PC-3 (cell line): ENCODE data around the gene ADAM29. TPM values are rescaled to one million over a fixed set of nuclear protein-coding genes. Genes with fewer than 3 reads are reported as not detected.

Experiments
- ATAC-seq: fragments of 200-7000 bp; cut with Tn5 transposase; 2 replicates; pipeline ENCODE4 v1.9.1; 2020; ENCODE audit warnings: mild to moderate bottlenecking, moderate library complexity
- BruUV-seq: library from RNA; stranded (reverse); fragments of 400-500 nt; replicated peaks from 2 replicates; lab custom pipeline; 2021; lab: Mats Ljungman, UMichigan
- CTCF ChIA-PET: fragments of 300-600 bp; sonication (Branson Sonifier 250); formaldehyde crosslinking; loops from one replicate; lab custom pipeline; 2022; ENCODE audit warnings: antibody characterized with exemption; lab: Charles Lee
- POLR2A ChIA-PET: fragments of 300-600 bp; sonication (Branson Sonifier 250); formaldehyde crosslinking; loops from one replicate; lab custom pipeline; 2022; ENCODE audit warnings: antibody characterized with exemption; ENCODE audit not compliant: unreplicated experiment; lab: Charles Lee
- DNase-seq: peaks from one replicate; pipeline ENCODE4 v3.0.0-alpha.2; 2015
- H2AFZ ChIP-seq: fragments of 300-600 bp; sonication (generic); 2 replicates; pipeline ENCODE4 v1.6.0; 2016; ENCODE audit warnings: antibody characterized with exemption, low read length
- H3F3A ChIP-seq: fragments of 300-600 bp; sonication (generic); one replicate; pipeline ENCODE4 v1.6.0; 2017; ENCODE audit warnings: antibody characterized with exemption, low read length, control low read depth, mild to moderate bottlenecking; ENCODE audit not compliant: unreplicated experiment
- H3K27ac ChIP-seq: fragments of 300-600 bp; sonication (generic); 2 replicates; pipeline ENCODE4 v1.5.1; 2016; ENCODE audit warnings: mild to moderate bottlenecking, low read length
- H3K27me3 ChIP-seq: fragments of 300-600 bp; sonication (generic); 2 replicates; pipeline ENCODE4 v1.6.1; 2016; ENCODE audit warnings: low read length, mixed read lengths
- H3K36me3 ChIP-seq: fragments of 300-600 bp; sonication (generic); 2 replicates; pipeline ENCODE4 v1.6.1; 2016; ENCODE audit warnings: low read depth, mixed run types, low read length, mixed read lengths
- H3K4me1 ChIP-seq: fragments of 300-600 bp; sonication (generic); 2 replicates; pipeline ENCODE4 v1.5.1; 2016; ENCODE audit warnings: low read length; ENCODE audit not compliant: insufficient read depth
- H3K4me2 ChIP-seq: fragments of 300-600 bp; sonication (generic); 2 replicates; pipeline ENCODE4 v1.6.0; 2016; ENCODE audit warnings: low read length
- H3K4me3 ChIP-seq: fragments of 300-600 bp; sonication (generic); 2 replicates; pipeline ENCODE4 v1.5.1; 2016; ENCODE audit warnings: mild to moderate bottlenecking, low read length, mixed read lengths
- H3K79me2 ChIP-seq: fragments of 300-600 bp; sonication (generic); 2 replicates; pipeline ENCODE4 v1.6.1; 2017; ENCODE audit warnings: low read length, mixed read lengths
- H3K9ac ChIP-seq: fragments of 300-600 bp; sonication (generic); 2 replicates; pipeline ENCODE4 v1.6.0; 2016; ENCODE audit warnings: mild to moderate bottlenecking, low read length
- H3K9me2 ChIP-seq: fragments of 300-600 bp; sonication (generic); replicated peaks from 2 replicates; pipeline ENCODE4 v1.6.1; 2016; ENCODE audit warnings: mixed run types, low read length, mixed read lengths
- H3K9me3 ChIP-seq: fragments of 300-600 bp; sonication (generic); 2 replicates; pipeline ENCODE4 v1.6.1; 2016; ENCODE audit warnings: low read length, mixed read lengths
- H4K20me1 ChIP-seq: fragments of 300-600 bp; sonication (generic); 2 replicates; pipeline ENCODE4 v1.6.1; 2016; ENCODE audit warnings: low read length, mixed read lengths
- CTCF ChIP-seq: fragments of 300-600 bp; sonication (generic); conservative IDR thresholded peaks from 2 replicates; pipeline ENCODE4 v1.5.1; 2017; ENCODE audit warnings: antibody characterized with exemption, low read depth, mild to moderate bottlenecking, low read length
- EZH2 ChIP-seq: fragments of 300-600 bp; sonication (generic); IDR thresholded peaks from one replicate; pipeline ENCODE4 v1.6.1; 2017; ENCODE audit warnings: antibody characterized with exemption, mild to moderate bottlenecking, low read length; ENCODE audit not compliant: unreplicated experiment
- EZH2phosphoT487 ChIP-seq: fragments of 300-600 bp; sonication (generic); IDR thresholded peaks from 2 replicates; pipeline ENCODE4 v1.6.1; 2018; ENCODE audit warnings: mild to moderate bottlenecking, antibody characterized with exemption, low read length, borderline replicate concordance
- intact Hi-C: fragments of 100-400 bp; cut with micrococcal nuclease; formaldehyde crosslinking; loops from 2 replicates; pipeline ENCODE4 v1.9.0; 2023
- total RNA-seq: library from RNA; depleted of rRNA; stranded (reverse); fragments of >200 nt; gene quantifications from 2 replicates; pipeline ENCODE4 v1.2.3, GENCODE V29; 2014

The ADAM29 gene
- total RNA-seq, 1 experiment from 2014 or later = not detected

GRCh38 chr4:174940002-174940401, 21.8 kb downstream of the ADAM29 start:
- no peak for DNase-seq
- no peaks in the 10 kb centered on the region for H3K79me2 ChIP-seq
- H3K9me3 ChIP-seq = no peaks in the 10 kb centered on the region
- H3K9ac ChIP-seq = no peak overlapping the region
- no peaks in the 10 kb centered on the region for H3K36me3 ChIP-seq
- ChIA-PET POLR2A (no interaction called here), CTCF (no interaction called here)
- no peaks in the 10 kb centered on the region for H3K4me1 ChIP-seq
- TF ChIP-seq EZH2 = no peak
- TF ChIP-seq CTCF = no peak
- TF ChIP-seq EZH2phosphoT487 = no peak
- H3F3A ChIP-seq = no peaks in the 10 kb centered on the region
- no peak overlapping the region for H3K27ac ChIP-seq
- no peak overlapping the region for H2AFZ ChIP-seq
- BruUV-seq = no TSS peak
- no peak overlapping the region for H3K4me2 ChIP-seq
- no peak for ATAC-seq
- H3K27me3 ChIP-seq = no peaks in the 10 kb centered on the region
- H3K9me2 ChIP-seq = no peaks in the 10 kb centered on the region
- intact Hi-C loops = no loop called here
- H4K20me1 ChIP-seq = no peaks in the 10 kb centered on the region
- H3K4me3 ChIP-seq = no peak overlapping the region

- H3K9ac ChIP-seq = no peak overlapping the region
- no peaks in the 10 kb centered on the region for H3K9me2 ChIP-seq
- H2AFZ ChIP-seq = no peak overlapping the region
- no peaks in the 10 kb centered on the region for H3K27me3 ChIP-seq
- no peaks in the 10 kb centered on the region for H3F3A ChIP-seq
- no peaks in the 10 kb centered on the region for H3K79me2 ChIP-seq
- no peak overlapping the region for H3K4me2 ChIP-seq
- ATAC-seq (no peak), DNase-seq (no peak)
- ChIA-PET POLR2A (no interaction called here), CTCF (no interaction called here)
- no peak overlapping the region for H3K27ac ChIP-seq
- H4K20me1 ChIP-seq = no peaks in the 10 kb centered on the region
- intact Hi-C loops = no loop called here
- H3K4me3 ChIP-seq = no peak overlapping the region
- no peaks in the 10 kb centered on the region for H3K36me3 ChIP-seq
- H3K4me1 ChIP-seq = no peaks in the 10 kb centered on the region
- no peak for TF ChIP-seq CTCF
- TF ChIP-seq EZH2phosphoT487 = no peak
- TF ChIP-seq EZH2 = no peak
- no TSS peak for BruUV-seq
- H3K9me3 ChIP-seq = no peaks in the 10 kb centered on the region
Measured at GRCh38 chr4:174946246-174946645, 28.1 kb downstream of the ADAM29 start.

GRCh38 chr4:174948826-174949225, 30.7 kb downstream of the ADAM29 start:
- CTCF ChIA-PET = no interaction called here
- Histone ChIP-seq H3K9me2 (no peaks in the 10 kb centered on the region), H4K20me1 (no peaks in the 10 kb centered on the region), H3K4me2 (no peak overlapping the region), H3K79me2 (no peaks in the 10 kb centered on the region), H3K9me3 (no peaks in the 10 kb centered on the region), H3K4me3 (no peak overlapping the region), H3K9ac (no peak overlapping the region), H3K36me3 (no peaks in the 10 kb centered on the region), H3K27ac (no peak overlapping the region), H3F3A (no peaks in the 10 kb centered on the region), H2AFZ (no peak overlapping the region), H3K4me1 (no peaks in the 10 kb centered on the region), H3K27me3 (no peaks in the 10 kb centered on the region)
- TF ChIP-seq EZH2 (no peak), EZH2phosphoT487 (no peak), CTCF (no peak)
- ATAC-seq = no peak
- POLR2A ChIA-PET = no interaction called here
- no peak for DNase-seq
- intact Hi-C loops = no loop called here
- no TSS peak for BruUV-seq
